ENCODE measurements around the gene KCNS1.
"Not testable (repeated sequence)": the region's sequence is repeated elsewhere in the genome, so short reads cannot be mapped to it uniquely, and the experiment has no call there.

The KCNS1 gene

GRCh38 chr20:45072066-45072465 is 28.9 kb downstream of the KCNS1 start:
- ATAC-seq, result no peak
- H3K27ac Mint-ChIP-seq, result no peak overlapping the region
- no peak overlapping the region for H3K4me3 Mint-ChIP-seq
- H3K36me3 Mint-ChIP-seq, result peaks cover 61% of the 10 kb centered on the region
- no peaks in the 10 kb centered on the region for H3K27me3 Mint-ChIP-seq
- H3K4me1 Mint-ChIP-seq, result peaks cover 21% of the 10 kb centered on the region
- no peaks in the 10 kb centered on the region for H3K9me3 Mint-ChIP-seq

GRCh38 chr20:45070932-45071632 is 29.8 kb downstream of the KCNS1 start:
- Mint-ChIP-seq H3K27me3 (no peaks in the 10 kb centered on the region), H3K27ac (no peak overlapping the region), H3K9me3 (no peaks in the 10 kb centered on the region), H3K4me3 (no peak overlapping the region), H3K36me3 (peaks cover 60% of the 10 kb centered on the region), H3K4me1 (peaks cover 21% of the 10 kb centered on the region)
- no peak for ATAC-seq

- peaks cover 65% of the 10 kb centered on the region for H3K36me3 Mint-ChIP-seq
- H3K9me3 Mint-ChIP-seq, result no peaks in the 10 kb centered on the region
- peak overlapping the region; percentile 8 for H3K27ac Mint-ChIP-seq
Measured at GRCh38 chr20:45069261-45069660, 31.7 kb downstream of the KCNS1 start.

GRCh38 chr20:45067558-45067957 is 33.4 kb downstream of the KCNS1 start:
- no peak for ATAC-seq
- Mint-ChIP-seq H3K27ac (no peak overlapping the region), H3K4me3 (no peak overlapping the region), H3K4me1 (peaks cover 46% of the 10 kb centered on the region), H3K9me3 (no peaks in the 10 kb centered on the region), H3K36me3 (peaks cover 75% of the 10 kb centered on the region), H3K27me3 (no peaks in the 10 kb centered on the region)

More at GRCh38 chr20:45069261-45069660, 31.7 kb downstream of the KCNS1 start:
- peaks cover 36% of the 10 kb centered on the region for H3K4me1 Mint-ChIP-seq
- no peaks in the 10 kb centered on the region for H3K27me3 Mint-ChIP-seq
- H3K4me3 Mint-ChIP-seq, result no peak overlapping the region
- no peak for ATAC-seq

GRCh38 chr20:45067087-45067486 is 33.8 kb downstream of the KCNS1 start:
- Mint-ChIP-seq H3K4me3 (no peak overlapping the region), H3K4me1 (peaks cover 49% of the 10 kb centered on the region), H3K36me3 (peaks cover 74% of the 10 kb centered on the region), H3K27ac (no peak overlapping the region), H3K9me3 (no peaks in the 10 kb centered on the region), H3K27me3 (no peaks in the 10 kb centered on the region)
- no peak for ATAC-seq

- peaks cover 57% of the 10 kb centered on the region for H3K4me1 Mint-ChIP-seq
- H3K27ac Mint-ChIP-seq, result no peak overlapping the region
- peaks cover 77% of the 10 kb centered on the region for H3K36me3 Mint-ChIP-seq
- no peaks in the 10 kb centered on the region for H3K9me3 Mint-ChIP-seq
- no peak overlapping the region for H3K4me3 Mint-ChIP-seq
- no peak for ATAC-seq
- no peaks in the 10 kb centered on the region for H3K27me3 Mint-ChIP-seq
Measured at GRCh38 chr20:45066372-45066771, 34.6 kb downstream of the KCNS1 start.

- Mint-ChIP-seq H3K4me3 (no peak overlapping the region), H3K36me3 (peaks cover 82% of the 10 kb centered on the region), H3K27ac (peak overlapping the region; percentile 11), H3K27me3 (no peaks in the 10 kb centered on the region), H3K9me3 (no peaks in the 10 kb centered on the region), H3K4me1 (peaks cover 61% of the 10 kb centered on the region)
- no peak for ATAC-seq
Measured at GRCh38 chr20:45064812-45065211, 36.1 kb downstream of the KCNS1 start.

- Mint-ChIP-seq H3K4me1 (peaks cover 62% of the 10 kb centered on the region), H3K36me3 (peaks cover 76% of the 10 kb centered on the region)
- not testable (repeated sequence) for H3K4me3 Mint-ChIP-seq, H3K9me3 Mint-ChIP-seq, ATAC-seq, H3K27me3 Mint-ChIP-seq, H3K27ac Mint-ChIP-seq
Measured at GRCh38 chr20:45063107-45063506, 37.8 kb downstream of the KCNS1 start.

- no peaks in the 10 kb centered on the region for H3K27me3 Mint-ChIP-seq
- no peak overlapping the region for H3K4me3 Mint-ChIP-seq
- no peaks in the 10 kb centered on the region for H3K9me3 Mint-ChIP-seq
- H3K36me3 Mint-ChIP-seq, result peaks cover 71% of the 10 kb centered on the region
- peaks cover 78% of the 10 kb centered on the region for H3K4me1 Mint-ChIP-seq
- ATAC-seq, result no peak
- peak overlapping the region; percentile 19 for H3K27ac Mint-ChIP-seq
Measured at GRCh38 chr20:45061244-45061643, 39.7 kb downstream of the KCNS1 start.

- peak overlapping the region; percentile 11 for H3K27ac Mint-ChIP-seq
- peaks cover 83% of the 10 kb centered on the region for H3K4me1 Mint-ChIP-seq
- H3K4me3 Mint-ChIP-seq, result no peak overlapping the region
Measured at GRCh38 chr20:45060294-45060693, 40.6 kb downstream of the KCNS1 start.

GRCh38 chr20:45059022-45059728 is 41.8 kb downstream of the KCNS1 start:
- Mint-ChIP-seq H3K4me3 (no peak overlapping the region), H3K27me3 (no peaks in the 10 kb centered on the region), H3K36me3 (peaks cover 67% of the 10 kb centered on the region), H3K27ac (peak overlapping the region; percentile 62), H3K4me1 (peaks cover 78% of the 10 kb centered on the region), H3K9me3 (no peaks in the 10 kb centered on the region)
- no peak for ATAC-seq

More at GRCh38 chr20:45060294-45060693, 40.6 kb downstream of the KCNS1 start:
- ATAC-seq, result no peak
- Mint-ChIP-seq H3K27me3 (no peaks in the 10 kb centered on the region), H3K36me3 (peaks cover 73% of the 10 kb centered on the region), H3K9me3 (no peaks in the 10 kb centered on the region)

GRCh38 chr20:45058168-45058850 is 42.6 kb downstream of the KCNS1 start:
- Mint-ChIP-seq H3K27me3 (no peaks in the 10 kb centered on the region), H3K9me3 (no peaks in the 10 kb centered on the region), H3K4me3 (no peak overlapping the region), H3K4me1 (peaks cover 80% of the 10 kb centered on the region), H3K36me3 (peaks cover 68% of the 10 kb centered on the region), H3K27ac (peak overlapping the region; percentile 62)
- ATAC-seq, result no peak

- H3K4me3 Mint-ChIP-seq, result no peak overlapping the region
- H3K9me3 Mint-ChIP-seq, result no peaks in the 10 kb centered on the region
- no peak for ATAC-seq
- H3K4me1 Mint-ChIP-seq, result peaks cover 86% of the 10 kb centered on the region
- H3K27ac Mint-ChIP-seq, result peak overlapping the region; percentile 54
- H3K27me3 Mint-ChIP-seq, result no peaks in the 10 kb centered on the region
- peaks cover 64% of the 10 kb centered on the region for H3K36me3 Mint-ChIP-seq
Measured at GRCh38 chr20:45056473-45057173, 44.3 kb downstream of the KCNS1 start.

- no peak for ATAC-seq
- Mint-ChIP-seq H3K36me3 (peaks cover 56% of the 10 kb centered on the region), H3K4me1 (peaks cover 81% of the 10 kb centered on the region), H3K27me3 (no peaks in the 10 kb centered on the region), H3K4me3 (no peak overlapping the region), H3K27ac (peak overlapping the region; percentile 80), H3K9me3 (no peaks in the 10 kb centered on the region)
Measured at GRCh38 chr20:45055056-45055455, 45.9 kb downstream of the KCNS1 start.
